ENCODE measurements around the gene HEATR5A. TPM values are rescaled to one million over a fixed set of nuclear protein-coding genes. Genes with fewer than 3 reads are reported as not detected.
A peak's percentile ranks its signal among the peaks of the same experiment; 100 is the strongest.

HEATR5A gene
- total and polyA plus RNA-seq, 2 of the 13 experiments (the other 11 are each of a cell fraction or from before 2014, with no cell fraction given): 36.4 to 105 TPM

- TF ChIP-seq, protein P1, sequence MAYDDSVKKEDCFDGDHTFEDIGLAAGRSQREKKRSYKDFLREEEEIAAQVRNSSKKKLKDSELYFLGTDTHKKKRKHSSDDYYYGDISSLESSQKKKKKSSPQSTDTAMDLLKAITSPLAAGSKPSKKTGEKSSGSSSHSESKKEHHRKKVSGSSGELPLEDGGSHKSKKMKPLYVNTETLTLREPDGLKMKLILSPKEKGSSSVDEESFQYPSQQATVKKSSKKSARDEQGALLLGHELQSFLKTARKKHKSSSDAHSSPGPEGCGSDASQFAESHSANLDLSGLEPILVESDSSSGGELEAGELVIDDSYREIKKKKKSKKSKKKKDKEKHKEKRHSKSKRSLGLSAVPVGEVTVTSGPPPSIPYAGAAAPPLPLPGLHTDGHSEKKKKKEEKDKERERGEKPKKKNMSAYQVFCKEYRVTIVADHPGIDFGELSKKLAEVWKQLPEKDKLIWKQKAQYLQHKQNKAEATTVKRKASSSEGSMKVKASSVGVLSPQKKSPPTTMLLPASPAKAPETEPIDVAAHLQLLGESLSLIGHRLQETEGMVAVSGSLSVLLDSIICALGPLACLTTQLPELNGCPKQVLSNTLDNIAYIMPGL (CRISPR knock-in tag; IDR thresholded peaks at IDR 0.05; ENCODE audit: borderline replicate concordance in 1 of 2, low read depth in 1 of 2): peak; percentile 57 to 84; a peak in 3 of 4 replicates
- 0 out of 2 replicates have a peak, but pooled peaks have one; percentile 61 for TF ChIP-seq ZFP41 (CRISPR knock-in tag; IDR thresholded peaks at IDR 0.05; ENCODE audit: borderline replicate concordance)
- peak; percentile 88 for TF ChIP-seq TFE3 (CRISPR knock-in tag; IDR thresholded peaks at IDR 0.05)
- TF ChIP-seq PATZ1 (CRISPR knock-in tag; IDR thresholded peaks at IDR 0.05): peak; percentile 77
- peak; percentile 82; the same call in 1 of the 2 replicates for TF ChIP-seq ZNF430 (CRISPR knock-in tag; IDR thresholded peaks at IDR 0.05)
- peak; percentile 61; the same call in 1 of the 2 replicates for TF ChIP-seq TAF1 (CRISPR knock-in tag; IDR thresholded peaks at IDR 0.05)
- peak; percentile 94 for TF ChIP-seq DRAP1 (CRISPR knock-in tag; IDR thresholded peaks at IDR 0.05)
- TF ChIP-seq ZNF33B (CRISPR knock-in tag; IDR thresholded peaks at IDR 0.05): 0 out of 2 replicates have a peak, but pooled peaks have one; percentile 24
- TF ChIP-seq FOXK1 (CRISPR knock-in tag; IDR thresholded peaks at IDR 0.05; ENCODE audit: borderline replicate concordance, low read depth): peak; percentile 99
- 0 out of 2 replicates have a peak, but pooled peaks have one; percentile 23 for TF ChIP-seq SMAD9 (CRISPR knock-in tag; IDR thresholded peaks at IDR 0.05)
- TF ChIP-seq SPEN (CRISPR knock-in tag; IDR thresholded peaks at IDR 0.05; ENCODE audit: low read depth): peak; percentile 30; the same call in 1 of the 2 replicates
- TF ChIP-seq ZNF652 (CRISPR knock-in tag; IDR thresholded peaks at IDR 0.05; ENCODE audit: borderline replicate concordance, low read depth): peak; percentile 72; the same call in 1 of the 2 replicates
- TF ChIP-seq SAP130 (CRISPR knock-in tag; IDR thresholded peaks at IDR 0.05; ENCODE audit: low read depth): peak; percentile 95
- peak; percentile 81; the same call in 1 of the 2 replicates for TF ChIP-seq CC2D1A (CRISPR knock-in tag; IDR thresholded peaks at IDR 0.05)
- peak; percentile 91; the same call in 1 of the 2 replicates for TF ChIP-seq ZFP1 (CRISPR knock-in tag; IDR thresholded peaks at IDR 0.05)
- peak; percentile 43; the same call in 1 of the 2 replicates for TF ChIP-seq HIC2 (CRISPR knock-in tag; IDR thresholded peaks at IDR 0.05; ENCODE audit: low read depth)
- peak; percentile 63 for TF ChIP-seq ZFX (CRISPR knock-in tag; IDR thresholded peaks at IDR 0.05; ENCODE audit: low read depth)
- peak; percentile 63 for TF ChIP-seq ZNF24 (IDR thresholded peaks at IDR 0.05)
- peak; percentile 74 for TF ChIP-seq ARNT2 (CRISPR knock-in tag; IDR thresholded peaks at IDR 0.05; ENCODE audit: low read depth)
- TF ChIP-seq KDM2A (CRISPR knock-in tag; IDR thresholded peaks at IDR 0.05; ENCODE audit: borderline replicate concordance, low read depth): peak; percentile 29; the same call in 1 of the 2 replicates
- TF ChIP-seq FOXJ3 (CRISPR knock-in tag; IDR thresholded peaks at IDR 0.05; ENCODE audit: borderline replicate concordance): peak; percentile 100
Observed at GRCh38 chr14:31257554-31258426, 162.6 kb downstream of the HEATR5A start (continued).
